GM21528 (cell line): Measurements from ENCODE around the gene DCXR.

ENCODE experiments used
- ATAC-seq: cut with Tn5 transposase; IDR thresholded peaks from one replicate; pipeline ENCODE4 v1.9.1; 2021; ENCODE audit warnings: mild to moderate bottlenecking, moderate library complexity; ENCODE audit not compliant: unreplicated experiment, low FRiP score

The DCXR gene

DNA sequence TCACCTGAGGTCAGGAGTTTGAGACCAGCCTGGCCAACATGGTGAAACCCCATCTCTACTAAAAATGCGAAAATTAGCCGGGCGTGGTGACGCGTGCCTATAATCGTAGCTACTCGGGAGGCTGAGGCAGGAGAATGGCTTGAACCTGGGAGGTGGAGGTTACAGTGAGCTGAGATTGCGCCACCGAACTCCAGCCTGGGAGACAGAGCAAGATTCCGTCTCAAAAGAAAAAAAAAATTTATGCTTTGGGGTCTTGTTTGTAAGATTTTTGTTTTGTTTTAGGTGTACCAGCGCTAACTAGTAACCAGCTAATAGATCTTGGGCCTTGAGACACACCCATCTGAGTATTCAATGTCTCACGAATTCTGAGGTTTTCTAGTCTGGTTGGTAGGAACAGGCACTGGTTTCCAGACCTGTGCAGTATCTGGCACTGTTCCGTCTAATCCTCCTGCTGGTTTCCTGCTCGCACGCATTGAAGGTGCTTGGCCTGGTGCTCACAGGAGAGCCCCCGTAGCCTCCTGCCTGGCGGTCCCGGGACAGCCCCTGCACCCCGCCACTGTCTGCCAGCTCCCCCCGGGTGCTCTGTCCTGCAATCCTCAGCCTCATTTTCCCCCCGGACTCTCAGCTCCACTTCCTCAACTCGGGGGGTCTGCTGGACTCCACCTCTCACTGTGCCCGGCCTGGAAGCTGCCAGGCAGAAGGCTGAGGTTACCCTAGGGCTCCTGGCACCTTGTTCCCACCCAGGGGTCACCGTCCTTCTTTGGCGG lies 38.7 kb upstream of the DCXR start:
- no peak for ATAC-seq

DNA sequence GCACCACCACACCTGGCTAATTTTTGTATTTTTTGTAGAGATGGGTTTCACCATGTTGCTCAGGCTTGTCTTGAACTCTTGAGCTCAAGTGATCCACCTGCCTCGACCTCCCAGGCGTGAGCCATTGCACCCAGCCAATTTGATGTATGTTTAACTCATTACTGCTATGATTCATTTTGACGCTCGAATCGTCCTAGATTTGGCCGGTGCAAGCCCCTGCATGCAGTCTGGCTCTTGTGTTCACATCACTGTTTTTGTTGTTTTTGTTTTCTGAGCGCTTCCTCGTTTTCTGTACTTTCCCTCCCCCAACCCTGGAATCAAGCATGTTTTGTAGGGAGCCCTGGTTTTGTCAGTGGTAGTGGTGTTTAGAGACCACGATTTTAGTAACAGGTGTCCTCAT lies 35.9 kb upstream of the DCXR start:
- ATAC-seq = no peak

- no peak for ATAC-seq
Observed at GRCh38 chr17:82072827-82073226, 35.3 kb upstream of the DCXR start.

- no peak for ATAC-seq
Observed at GRCh38 chr17:82070611-82071010, 33.1 kb upstream of the DCXR start.

GRCh38 chr17:82065638-82066303 lies 28.3 kb upstream of the DCXR start, which contains the start of gene DUS1L:
Gene DUS1L, minus strand, starts transcription at chr17:82065804. Its CDS starts 745 bp downstream, at chr17:82065059.
- no peak for ATAC-seq

- no peak for ATAC-seq
Observed at GRCh38 chr17:82065193-82065637, 27.7 kb upstream of the DCXR start.

DNA sequence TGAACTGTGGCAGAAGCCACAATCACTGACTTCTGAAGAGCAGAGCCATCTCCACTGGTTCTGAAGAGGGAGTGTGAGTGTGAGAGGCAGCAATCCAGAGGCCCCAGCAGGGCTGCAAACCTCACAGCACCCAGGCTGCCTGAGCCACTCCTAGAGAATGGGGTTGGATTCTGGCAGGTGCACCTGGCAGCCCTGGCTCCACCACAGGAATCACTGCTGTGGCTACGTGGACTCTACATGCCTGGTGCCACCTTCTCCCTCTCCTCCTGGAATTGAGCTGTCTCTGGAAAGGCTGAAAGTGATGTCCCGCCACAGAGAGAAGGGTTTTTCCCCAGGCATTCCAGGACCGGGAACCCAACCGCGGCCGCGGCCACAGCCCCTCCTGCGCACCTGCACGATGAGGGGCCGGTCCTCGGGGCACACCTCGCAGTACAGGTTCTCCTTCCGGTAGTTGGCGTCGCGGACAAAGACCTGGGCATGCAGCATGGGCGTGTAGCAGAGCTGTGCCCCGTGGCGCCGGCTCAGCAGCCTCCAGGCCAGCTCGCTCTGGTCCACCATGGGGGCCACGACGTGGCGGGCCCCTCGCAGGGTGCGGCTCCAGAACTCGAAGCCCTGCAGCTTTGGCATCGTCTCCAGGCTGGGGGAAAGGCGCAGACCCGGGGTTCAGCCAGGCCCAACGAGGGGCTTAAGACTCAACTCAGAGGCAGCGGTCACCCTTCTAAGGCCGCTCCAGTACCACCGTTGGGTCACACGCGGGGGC lies 27.1 kb upstream of the DCXR start:
- no peak for ATAC-seq

DNA sequence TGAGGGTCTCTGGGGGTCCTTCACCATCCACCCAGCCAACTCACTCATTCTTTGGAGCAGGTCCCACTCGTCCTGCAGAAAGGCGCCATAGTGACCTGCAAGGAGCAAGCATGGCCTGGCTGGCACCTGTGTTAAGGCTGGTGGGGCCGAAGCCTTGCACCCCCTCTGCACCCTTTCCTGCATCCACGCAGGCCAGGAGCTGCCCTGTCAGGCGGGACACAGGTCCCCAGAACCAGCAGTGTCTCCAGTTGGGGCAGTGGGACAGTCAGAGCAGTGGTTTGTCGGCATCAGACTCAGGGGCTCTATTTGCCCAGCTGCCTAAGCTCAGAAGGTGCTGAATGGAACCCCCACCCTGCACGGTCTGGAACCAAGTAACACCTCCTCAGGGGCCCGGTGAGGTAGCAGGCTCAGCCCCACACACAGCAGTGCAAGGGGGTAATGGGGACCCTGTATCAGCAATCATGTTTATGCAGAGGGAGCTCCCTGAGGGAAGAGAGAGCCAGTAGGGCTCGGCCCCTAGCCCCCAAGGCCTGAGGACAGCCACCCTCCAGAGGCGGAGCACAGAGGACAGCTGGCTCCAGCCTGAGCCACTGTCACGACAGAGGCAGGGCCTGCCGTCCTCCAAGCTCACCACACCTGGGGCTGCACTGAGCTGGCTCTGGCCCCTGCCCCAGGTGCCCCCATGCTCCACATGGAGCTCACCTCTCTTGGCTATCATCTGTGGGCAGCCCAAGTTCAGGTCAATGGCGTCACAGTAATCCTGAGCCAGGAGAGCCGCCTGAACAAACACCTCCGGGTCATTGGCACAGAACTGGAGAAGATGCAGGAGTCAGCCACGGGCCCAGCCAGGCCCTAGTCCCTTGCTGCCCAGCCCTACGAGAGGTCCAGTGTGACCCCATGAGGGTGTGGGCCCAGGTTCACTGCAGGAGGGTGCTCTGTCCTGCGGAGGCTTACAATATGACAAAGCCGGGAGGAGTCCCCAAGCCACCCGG lies 26.2 kb upstream of the DCXR start:
- no peak for ATAC-seq

DNA sequence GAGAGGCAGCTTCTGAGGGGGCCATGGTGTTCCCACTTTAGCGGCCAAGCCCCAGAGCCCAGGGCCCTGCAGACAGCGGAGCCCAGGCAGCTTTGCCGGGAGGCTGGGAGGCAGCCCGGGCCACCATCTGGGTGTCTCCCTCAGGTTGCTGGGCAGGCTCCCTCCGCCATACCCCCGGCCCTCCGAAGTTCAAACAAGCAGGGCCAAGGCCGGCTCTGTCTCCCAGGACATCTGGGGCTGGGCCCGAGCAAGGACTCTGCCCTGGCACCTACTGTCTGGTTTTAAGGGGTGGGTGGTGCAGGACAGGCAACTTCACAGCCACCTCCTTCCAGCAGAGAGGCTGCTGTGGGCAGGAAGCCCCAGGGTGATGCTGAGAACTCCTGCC lies 25.5 kb upstream of the DCXR start:
- ATAC-seq = no peak

DNA sequence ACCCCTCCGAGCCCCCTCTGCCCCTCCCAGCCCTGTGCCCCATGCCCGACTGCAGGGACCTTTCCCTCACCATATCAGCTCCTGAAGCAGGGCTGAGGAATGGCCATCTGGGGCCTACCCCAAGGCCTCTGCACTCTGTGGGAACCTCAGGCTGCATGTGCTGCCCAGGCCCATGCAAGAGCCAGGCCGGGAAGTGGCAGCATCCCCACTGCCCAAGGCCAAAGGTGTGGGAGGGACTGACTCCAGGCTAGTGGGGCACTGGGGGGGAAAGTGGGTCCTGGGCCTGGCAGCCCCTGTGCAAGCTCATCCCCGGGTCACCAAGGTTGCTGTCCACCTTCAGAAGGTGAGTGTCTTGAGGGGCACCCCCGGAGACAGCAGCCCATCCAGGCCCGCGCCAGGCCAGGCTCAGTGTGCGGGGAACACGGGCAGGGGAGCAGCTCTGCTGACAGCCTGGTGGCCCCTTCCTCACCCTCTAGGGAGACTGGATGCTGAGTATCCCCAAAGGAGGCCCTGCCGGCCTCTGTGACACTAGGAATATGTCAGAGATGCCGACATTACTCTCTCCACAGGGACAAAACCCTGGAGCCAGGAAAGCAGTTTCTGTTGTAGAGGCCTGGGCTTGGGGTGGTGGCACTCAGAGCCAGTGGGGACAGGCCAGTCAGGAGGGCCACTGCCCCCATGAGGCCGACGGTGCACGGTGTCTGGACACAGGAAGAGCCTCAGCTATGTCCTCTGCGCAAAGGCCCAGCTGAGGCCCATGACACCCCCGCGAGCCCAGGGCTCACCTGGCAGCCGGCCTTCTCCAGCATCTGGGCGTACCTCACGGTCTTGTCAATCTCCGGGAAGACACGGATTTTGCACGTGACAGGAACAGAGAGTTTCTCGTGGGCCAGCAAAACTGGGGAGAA lies 24.8 kb upstream of the DCXR start:
- no peak for ATAC-seq

- ATAC-seq = no peak
Observed at GRCh38 chr17:82061047-82061925, 23.8 kb upstream of the DCXR start.

- ATAC-seq = no peak
Observed at GRCh38 chr17:82060614-82061013, 23.1 kb upstream of the DCXR start.

- ATAC-seq = no peak
Observed at GRCh38 chr17:82060001-82060380, 22.5 kb upstream of the DCXR start.

DNA sequence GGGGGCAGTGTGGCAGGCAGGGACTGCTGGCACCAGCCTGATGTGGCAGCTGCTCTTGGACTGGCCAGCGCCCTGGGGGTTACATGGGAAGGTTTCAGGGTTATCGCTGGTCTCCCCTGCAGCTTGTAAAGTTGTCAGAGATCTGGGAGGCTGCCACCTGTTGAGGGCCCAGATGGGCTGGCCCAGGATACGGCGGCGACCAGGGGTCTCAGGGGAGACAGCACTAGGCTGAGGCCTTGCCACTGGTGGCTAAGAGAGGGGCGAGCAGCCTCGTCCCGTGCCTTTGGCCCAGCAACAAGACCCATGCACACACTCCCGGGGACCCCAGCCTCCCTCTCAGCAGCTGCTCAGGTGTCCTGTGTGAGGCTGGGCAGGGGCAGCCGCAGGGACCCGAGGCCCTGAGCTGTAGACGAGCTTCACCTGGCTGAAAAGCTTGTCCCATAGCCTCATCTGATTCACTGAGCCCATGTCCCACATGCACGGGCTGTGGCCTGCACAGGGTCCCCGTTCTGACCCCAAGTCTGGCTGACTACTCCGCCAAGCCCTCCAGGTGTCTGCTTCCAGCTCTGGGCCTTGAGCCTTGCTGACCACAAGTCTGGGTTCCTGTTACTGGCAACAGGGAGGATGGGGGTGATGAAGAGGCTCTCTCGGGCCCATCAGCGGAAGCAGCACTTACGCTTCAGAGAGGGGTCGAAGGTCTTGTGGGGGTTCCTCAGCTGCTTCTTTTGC lies 21.9 kb upstream of the DCXR start:
- ATAC-seq = no peak

- no peak for ATAC-seq
Observed at GRCh38 chr17:82058855-82059249, 21.4 kb upstream of the DCXR start.

DNA sequence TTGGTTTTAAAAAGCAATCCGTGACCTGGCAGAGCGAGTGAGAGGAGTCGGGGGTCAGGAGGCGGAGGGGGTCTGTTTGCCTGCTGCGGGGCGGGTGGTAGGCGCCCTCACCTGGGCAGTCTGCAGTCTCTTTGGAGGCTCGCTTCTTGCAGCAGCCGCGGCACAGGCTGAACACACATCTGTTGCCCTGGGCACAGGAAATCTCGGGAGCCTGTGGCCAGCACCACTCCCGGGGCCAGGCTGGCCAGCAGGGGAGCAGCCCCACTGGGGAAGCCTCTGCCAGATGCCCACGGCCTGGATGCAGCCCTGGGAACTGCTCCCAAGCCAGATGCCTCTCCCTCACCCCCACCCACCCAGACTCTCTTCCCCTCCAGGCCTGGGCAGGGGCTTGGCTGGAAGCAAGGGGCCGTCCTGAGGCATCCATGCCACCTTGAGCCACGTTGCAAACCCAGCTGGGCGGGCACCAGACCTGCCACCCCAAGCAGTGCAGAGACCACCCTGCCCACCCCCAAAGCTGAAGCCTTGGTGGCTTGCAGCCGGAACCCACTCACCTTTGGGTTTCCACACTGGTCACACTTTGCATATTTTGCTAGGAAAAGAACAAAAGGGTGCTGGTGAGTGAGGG lies 20.8 kb upstream of the DCXR start:
- no peak for ATAC-seq
